GM10266 (cell line): Measurements from ENCODE around the gene PIGT.

Experiments used
- DNase-seq: peaks from one replicate; pipeline ENCODE4 v3.0.0; 2012; ENCODE audit errors: extremely low spot score
- TF ChIP-seq, protein P1 (sequence below): IDR thresholded peaks from 2 replicates; pipeline ENCODE4 v1.5.1; 2012; ENCODE audit warnings: mild to moderate bottlenecking, low read depth; ENCODE audit not compliant: control insufficient read depth, insufficient read depth; ENCODE audit errors: missing control alignments

PIGT gene

DNA sequence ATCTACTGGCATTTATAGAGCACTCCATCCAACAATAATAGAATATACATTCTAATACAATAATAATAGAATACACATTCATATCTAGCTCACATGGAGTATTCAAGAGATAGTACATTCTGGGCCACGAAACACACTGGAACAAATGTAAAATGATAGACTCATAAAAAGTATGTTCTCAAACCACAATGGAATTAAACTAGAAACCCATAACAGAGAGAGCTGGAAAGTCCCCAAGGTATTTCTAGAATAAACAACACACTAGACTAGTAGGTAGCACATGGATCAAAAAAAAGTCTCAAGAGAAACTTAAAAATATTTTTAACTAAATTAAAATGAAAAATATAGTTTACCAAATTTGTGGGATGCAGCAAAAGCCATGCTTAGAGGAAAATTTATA lies 28.7 kb upstream of the PIGT start:
- no peak for DNase-seq
- TF ChIP-seq, protein P1, sequence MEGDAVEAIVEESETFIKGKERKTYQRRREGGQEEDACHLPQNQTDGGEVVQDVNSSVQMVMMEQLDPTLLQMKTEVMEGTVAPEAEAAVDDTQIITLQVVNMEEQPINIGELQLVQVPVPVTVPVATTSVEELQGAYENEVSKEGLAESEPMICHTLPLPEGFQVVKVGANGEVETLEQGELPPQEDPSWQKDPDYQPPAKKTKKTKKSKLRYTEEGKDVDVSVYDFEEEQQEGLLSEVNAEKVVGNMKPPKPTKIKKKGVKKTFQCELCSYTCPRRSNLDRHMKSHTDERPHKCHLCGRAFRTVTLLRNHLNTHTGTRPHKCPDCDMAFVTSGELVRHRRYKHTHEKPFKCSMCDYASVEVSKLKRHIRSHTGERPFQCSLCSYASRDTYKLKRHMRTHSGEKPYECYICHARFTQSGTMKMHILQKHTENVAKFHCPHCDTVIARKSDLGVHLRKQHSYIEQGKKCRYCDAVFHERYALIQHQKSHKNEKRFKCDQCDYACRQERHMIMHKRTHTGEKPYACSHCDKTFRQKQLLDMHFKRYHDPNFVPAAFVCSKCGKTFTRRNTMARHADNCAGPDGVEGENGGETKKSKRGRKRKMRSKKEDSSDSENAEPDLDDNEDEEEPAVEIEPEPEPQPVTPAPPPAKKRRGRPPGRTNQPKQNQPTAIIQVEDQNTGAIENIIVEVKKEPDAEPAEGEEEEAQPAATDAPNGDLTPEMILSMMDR = no peak

DNA sequence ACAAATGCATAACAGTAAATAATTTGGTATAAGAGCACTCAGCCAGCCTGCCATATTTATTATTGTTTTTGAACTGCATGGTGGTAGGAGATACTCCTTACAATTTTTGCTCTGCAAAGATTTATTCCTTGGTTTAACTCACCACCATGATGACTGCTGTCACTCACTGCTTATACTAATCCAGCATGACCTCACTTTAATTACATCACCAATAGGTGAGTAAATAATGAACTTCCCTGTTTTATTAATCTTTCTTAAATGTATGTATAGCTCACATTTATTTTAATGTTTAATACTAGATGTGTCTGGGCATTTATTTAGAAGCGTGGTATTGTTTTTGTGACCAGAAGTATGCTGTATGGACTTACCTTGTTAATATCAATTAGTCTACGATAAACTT lies 25.0 kb upstream of the PIGT start:
- TF ChIP-seq, protein P1 = no peak

DNA sequence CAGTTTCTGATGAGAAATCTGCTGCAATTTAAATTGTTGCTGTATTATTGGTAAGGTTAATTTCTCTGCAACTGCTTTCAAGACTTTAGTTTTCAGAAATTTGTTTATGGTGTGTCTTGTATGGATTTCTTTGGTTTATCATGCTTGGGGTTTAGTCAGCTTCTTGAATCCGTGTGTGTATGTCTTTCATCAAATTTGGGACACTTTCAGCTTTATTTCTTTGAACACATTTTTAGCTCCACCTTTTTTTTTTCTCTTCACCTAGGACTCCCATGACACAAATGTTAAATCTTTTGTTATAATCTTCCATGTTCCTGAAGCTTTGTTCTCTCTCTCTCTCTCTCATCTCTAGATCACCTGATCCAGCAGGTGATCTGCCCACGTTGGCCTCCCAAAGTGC lies 24.4 kb upstream of the PIGT start:
- no peak for DNase-seq
- TF ChIP-seq, protein P1 = no peak

More for the DNA sequence above, 25.0 kb upstream of the PIGT start:
- no peak for DNase-seq

DNA sequence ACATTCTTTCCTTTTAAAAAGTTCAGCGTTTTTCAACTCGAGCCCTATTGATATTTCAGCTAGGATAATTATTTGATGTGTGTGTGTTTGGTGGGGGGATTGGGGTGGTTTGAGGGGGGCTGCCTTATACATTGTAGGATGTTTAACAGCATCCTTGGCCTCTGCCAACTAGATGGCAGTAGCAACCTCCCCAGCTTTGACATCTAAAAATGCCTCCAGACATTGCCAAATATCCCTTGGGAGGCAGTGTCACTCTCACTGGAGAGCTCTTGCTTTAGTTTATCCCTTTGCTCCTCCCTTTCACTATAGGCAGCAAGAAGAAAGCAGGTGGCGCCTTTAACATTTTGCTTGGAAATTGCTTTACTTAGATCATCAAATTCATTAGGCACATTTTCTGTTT lies 23.2 kb upstream of the PIGT start:
- DNase-seq = no peak
- TF ChIP-seq, protein P1 = no peak

DNA sequence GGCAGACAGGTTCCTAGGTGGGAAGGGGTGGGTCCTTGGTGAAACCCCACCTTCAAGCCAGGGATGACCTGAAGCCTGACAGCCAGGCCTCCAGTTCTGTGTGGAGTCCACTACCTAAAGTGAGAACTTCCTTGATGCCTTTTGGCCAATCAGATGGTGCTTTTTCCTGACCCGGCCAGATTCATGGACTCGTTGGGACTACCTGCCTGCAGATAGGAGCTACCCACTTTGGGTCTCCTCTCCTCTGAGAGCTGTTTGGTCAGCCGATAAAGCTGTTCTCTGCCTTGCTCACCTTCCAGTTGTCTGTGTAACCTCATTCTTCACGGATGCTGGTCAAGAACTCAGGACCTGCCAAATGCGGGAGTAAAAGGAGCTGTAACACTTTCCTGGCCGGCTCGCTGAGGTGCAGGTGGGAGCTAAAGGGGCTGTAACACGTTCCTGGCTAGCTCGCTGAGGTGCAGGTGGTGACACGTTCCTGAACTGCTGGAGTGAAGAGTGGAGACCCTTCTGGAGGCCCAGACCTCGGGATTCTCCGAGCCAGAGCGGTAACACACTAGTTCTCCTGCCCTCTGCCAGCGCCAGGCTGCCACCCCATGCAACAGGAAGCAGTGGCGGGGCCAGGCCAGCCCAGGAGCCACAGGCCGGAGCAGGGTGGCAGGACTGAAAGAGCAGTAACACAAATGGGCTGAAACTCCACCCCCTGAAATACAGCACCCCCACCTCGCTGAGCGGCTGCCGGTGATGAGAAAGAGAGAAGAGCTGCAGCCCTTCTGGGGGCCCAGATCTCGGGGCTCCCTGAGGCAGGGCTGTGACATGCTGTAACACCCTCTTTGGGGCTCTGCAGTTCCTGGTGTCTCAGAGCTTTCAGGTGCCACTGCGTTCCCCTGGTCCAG lies 21.5 kb upstream of the PIGT start:
- no peak for DNase-seq
- TF ChIP-seq, protein P1 = no peak

DNA sequence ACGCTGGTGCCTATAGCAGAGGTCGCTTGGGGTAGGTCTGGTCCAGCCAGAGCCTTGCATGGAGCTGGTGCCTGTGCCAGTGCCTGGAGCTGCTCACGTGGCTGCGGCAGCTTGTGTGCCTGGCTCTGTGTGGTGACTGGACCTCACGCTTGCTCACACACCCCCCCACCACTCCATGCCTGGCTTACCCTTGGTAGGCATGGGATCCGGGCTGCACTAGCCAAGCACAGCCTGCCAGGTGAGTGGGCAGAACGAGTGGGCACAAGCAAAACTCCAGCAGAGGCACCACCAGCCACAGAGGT lies 20.9 kb upstream of the PIGT start:
- TF ChIP-seq, protein P1 = no peak
- DNase-seq = no peak

DNA sequence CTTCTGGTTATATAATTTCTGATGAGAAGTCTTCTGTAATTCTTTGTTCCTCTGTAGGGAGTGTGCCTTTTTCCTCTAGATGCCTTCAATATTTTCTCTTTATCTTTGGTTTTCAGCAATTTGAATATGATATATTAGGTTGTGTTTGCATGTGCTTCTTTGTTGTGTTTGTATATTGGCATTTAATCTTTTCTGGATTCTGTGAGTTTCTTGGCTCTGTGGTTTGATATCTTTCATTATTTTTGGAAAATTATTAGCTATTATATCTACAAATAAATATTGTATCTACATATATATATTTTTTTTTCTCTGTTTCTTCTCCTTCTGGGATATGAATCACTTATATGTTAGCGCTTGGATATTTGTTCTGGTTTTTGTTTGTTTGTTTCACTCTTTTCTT lies 16.9 kb upstream of the PIGT start:
- TF ChIP-seq, protein P1 = no peak
- DNase-seq = no peak
